ENCODE data around the gene FTSJ3.

GRCh38 chr17:63840591-63841349 is 13.3 kb upstream of the FTSJ3 start:
- TF ChIP-seq CTCF (conservative IDR thresholded peaks at IDR 0.05) = no peak
- TF ChIP-seq ZFX (IDR thresholded peaks at IDR 0.05) = 0 out of 2 replicates have a peak, but pooled peaks have one; percentile 48

All from C4-2B (cell line).